ENCODE measurements around the gene RPS21.

Gene RPS21

GRCh38 chr20:62381202-62381797 is 5.6 kb upstream of the RPS21 start:
- peak; percentile 33 for DNase-seq (ENCODE audit: low spot score)

- no peak for DNase-seq (ENCODE audit: low spot score)
These were observed 5.1 kb upstream of the RPS21 start for GRCh38 chr20:62381842-62382241.

- DNase-seq (ENCODE audit: low spot score), result peak; percentile 70
These were observed 4.4 kb upstream of the RPS21 start for GRCh38 chr20:62382306-62383198.

DNA sequence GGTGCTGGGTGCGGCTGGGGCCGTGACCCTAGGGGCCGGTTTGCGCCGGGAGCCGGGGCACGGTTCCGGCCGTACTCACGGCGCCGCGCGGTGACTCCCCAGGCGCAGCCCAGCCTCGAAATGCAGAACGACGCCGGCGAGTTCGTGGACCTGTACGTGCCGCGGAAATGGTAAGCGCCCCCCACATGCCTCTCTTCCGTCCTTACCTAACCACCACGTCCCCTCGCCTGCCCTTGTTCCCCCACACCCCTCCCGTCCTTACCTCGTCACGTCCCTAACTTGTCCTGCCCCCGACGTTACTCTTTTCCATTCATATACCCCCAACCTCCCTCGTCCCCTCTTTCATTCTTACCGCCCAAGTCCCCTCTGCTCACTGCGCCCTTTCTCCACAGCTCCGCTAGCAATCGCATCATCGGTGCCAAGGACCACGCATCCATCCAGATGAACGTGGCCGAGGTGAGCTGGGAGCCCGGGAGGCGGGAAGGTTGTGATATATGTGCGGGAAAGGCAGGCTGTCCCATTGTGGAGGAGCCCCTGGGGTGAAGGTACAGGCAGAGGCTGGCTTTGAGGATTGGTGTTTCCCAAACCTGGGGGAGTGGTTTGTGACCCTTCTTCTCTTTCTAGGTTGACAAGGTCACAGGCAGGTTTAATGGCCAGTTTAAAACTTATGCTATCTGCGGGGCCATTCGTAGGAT is 463 bp downstream of the RPS21 start:
- no peak for DNase-seq (ENCODE audit: low spot score)

- DNase-seq (ENCODE audit: low spot score), result no peak
These were observed 1.2 kb downstream of the RPS21 start for GRCh38 chr20:62387933-62388635.

GRCh38 chr20:62388839-62389600 is 2.1 kb downstream of the RPS21 start:
- DNase-seq (ENCODE audit: low spot score), result no peak

DNA sequence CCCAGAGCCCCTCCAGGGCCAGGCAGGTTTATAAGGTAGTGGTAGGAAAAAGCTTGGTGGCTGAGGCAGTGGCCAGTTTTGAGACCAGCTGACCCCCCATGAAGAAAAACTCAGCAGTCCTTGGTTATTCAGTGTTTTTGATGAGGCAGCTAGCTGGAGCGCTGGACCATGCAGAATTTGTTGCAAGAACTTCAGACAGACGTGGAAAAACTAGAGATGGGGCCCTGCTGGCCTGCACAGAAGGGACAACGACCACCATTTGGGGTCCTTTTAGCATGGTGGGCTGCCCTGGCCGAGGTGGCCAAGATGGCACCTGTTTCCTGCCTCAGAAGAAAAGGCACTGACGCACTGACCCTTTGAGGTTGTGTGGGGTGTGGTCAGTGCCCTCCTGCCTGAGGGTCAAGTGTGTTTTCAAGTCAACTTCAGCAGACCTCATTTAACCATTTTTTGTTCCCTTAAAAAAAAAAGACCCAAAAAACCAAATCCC is 2.7 kb downstream of the RPS21 start:
- DNase-seq (ENCODE audit: low spot score), result no peak

DNA sequence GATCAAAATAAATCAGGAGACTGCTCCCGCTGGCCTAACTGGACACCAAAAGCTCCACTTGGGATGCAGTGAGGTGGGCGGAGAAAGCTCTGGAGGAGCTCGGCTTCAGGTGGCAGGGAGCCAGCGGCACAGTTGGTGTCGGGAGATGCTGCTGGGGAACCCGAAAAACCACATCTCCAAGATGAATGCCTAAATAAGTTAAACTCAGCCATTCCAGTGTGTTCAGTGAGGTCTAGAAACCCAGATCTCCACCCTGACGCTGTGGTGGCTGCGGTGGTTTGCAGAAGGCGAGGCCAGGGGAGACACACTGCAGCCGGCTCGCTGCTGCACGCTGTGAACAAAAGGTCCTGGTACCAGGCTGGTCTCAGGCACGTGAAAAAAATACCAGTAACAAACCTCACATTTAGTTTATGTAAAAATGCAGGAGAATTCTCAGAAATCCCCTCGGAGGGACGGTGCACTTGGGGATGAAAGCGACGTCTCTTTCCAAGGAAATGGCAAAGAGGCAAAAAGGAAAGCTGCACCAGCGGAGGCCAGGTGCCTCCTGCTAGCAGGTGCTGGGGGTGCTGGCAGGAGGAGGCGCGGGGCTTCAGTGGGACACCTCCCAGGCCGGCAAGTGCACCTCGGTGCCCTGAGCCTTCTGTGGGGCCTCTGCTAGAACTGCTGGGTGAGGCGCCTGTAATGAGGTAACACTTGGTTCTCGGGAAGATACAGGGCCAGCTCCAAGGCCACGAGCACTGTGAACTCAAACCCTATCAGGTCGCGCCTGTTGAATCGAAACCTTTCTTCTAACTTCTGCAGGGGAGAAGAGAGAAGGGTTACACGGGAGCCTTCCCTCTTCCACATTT is 3.6 kb downstream of the RPS21 start:
- no peak for DNase-seq (ENCODE audit: low spot score)

DNA sequence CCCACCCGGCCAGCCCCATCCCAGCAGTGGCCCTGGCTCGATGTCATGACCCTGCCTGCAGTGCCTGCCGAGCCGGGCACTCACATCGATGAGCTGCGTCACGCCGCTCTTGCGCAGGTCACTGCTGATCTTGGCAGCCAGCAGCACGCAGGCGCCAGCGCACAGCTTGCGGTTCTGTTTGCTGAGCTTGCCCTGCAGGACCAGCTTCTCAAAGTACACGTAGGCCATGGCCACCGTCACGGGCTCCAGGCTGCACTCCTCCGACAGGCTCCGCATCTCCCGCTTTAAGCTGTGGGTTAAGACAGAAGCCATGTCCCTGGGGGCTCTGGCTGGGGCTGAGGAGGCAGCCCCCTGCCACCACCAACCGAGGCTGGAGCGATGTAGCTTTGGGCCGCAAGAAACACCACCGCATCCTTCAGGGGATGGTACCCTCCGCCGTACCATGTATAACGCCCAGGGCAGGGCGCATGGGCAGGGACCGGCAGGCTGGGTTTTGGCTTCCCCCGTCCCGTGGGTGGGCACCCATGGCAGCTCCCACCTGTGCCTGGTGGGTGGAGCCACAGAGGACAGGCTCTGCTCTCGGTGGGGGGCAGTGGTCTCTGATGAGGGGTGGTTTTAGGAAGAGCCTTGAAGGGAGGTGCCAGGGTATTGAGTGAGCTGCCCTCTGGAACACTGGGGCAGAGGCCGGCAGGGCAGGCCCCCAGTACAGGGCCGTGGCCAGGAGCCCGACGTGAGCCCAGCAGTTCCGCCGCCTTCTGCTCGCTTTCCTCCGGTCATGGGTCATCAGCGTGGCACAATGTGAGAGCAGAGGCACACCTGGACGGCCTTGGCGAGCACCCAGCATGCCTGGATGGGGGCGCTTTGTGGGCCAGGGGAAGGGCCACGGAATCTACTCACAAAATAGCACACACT is 4.5 kb downstream of the RPS21 start:
- no peak for DNase-seq (ENCODE audit: low spot score)

DNA sequence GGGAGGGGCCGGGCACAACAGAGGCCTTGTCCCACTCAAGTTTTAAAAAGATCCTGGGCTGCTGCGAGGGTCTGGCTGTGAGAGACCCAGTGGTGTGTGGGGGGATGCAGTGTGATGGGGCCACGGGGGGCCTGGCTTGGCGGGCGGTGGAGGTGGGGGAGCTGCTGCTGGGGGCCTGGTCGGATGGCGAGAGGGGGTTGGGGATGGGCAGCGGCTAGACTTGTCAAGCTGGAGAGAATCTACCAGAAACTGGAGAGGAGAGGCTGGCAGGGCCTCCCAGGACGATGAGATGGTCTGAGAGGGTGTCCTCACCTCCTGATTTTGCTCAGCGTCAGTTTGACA is 5.1 kb downstream of the RPS21 start:
- no peak for DNase-seq (ENCODE audit: low spot score)

- no peak for DNase-seq (ENCODE audit: low spot score)
These were observed 5.9 kb downstream of the RPS21 start for GRCh38 chr20:62392621-62393334.

DNA sequence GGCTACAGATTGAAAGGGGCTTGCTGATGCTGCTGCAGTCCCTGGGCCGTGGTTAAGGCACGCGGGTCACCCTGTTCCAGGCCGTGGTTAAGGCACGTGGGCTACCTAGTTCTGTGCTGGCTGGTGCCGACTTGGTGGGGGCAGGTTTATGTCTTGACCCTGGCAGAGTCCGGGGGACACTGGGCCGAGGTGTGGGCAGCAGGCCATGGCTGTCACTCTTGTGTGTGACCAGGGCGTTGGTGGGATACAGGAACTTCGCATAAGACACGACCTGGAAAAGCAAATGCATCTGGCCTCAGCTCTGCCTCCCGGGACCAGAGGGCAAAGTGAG is 6.4 kb downstream of the RPS21 start:
- DNase-seq (ENCODE audit: low spot score), result no peak

- DNase-seq (ENCODE audit: low spot score), result no peak
These were observed 6.9 kb downstream of the RPS21 start for GRCh38 chr20:62393830-62394229.

DNA sequence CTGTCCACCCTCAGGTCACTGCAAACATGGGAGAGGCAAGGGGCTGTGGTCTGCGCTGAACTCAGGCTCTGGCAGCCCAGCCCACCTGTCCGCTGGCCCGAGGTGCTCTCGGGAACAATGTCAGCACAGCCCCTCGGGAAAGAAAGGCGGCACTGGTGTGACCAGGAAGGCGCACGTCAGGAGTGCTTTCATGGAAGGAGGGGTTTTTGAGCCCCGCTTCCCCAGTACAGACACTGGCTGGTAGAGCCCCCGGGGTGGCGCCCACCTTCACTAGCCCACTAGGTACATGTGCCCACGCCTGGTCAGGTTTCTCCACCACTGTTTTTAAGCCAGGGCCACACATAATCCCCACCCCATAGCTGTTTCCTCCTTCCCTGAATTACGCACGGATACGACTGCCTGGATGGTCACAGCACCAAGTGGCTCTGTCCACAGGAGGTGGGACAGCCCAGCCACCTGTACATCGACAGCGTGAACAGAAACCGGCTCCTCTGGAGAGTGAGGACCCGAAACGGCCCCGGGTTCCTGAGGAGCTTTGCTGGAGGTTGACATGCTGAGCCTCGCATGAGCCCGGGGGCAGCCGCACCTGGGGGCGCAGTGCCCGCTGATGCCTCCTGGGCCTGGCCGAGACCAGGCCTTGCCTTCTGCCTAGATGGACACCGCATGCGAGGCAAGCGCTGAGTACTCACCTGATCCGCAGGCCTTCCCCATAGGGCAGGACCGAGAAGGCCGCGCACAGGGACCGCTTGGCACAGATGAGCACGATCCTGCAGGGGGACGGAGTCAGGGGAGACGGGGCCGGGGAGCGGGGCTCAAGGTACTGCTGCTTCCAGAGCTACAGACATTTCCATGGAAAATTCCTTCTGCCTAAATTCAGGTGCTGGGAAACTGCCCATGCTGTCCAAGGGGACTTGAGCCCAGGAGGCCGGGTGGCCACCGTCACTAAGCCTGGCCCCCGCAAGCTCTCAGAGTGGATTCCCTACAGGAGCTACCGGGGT is 7.6 kb downstream of the RPS21 start:
- DNase-seq (ENCODE audit: low spot score), result no peak

GRCh38 chr20:62395311-62396242 is 8.7 kb downstream of the RPS21 start:
- DNase-seq (ENCODE audit: low spot score), result no peak

DNA sequence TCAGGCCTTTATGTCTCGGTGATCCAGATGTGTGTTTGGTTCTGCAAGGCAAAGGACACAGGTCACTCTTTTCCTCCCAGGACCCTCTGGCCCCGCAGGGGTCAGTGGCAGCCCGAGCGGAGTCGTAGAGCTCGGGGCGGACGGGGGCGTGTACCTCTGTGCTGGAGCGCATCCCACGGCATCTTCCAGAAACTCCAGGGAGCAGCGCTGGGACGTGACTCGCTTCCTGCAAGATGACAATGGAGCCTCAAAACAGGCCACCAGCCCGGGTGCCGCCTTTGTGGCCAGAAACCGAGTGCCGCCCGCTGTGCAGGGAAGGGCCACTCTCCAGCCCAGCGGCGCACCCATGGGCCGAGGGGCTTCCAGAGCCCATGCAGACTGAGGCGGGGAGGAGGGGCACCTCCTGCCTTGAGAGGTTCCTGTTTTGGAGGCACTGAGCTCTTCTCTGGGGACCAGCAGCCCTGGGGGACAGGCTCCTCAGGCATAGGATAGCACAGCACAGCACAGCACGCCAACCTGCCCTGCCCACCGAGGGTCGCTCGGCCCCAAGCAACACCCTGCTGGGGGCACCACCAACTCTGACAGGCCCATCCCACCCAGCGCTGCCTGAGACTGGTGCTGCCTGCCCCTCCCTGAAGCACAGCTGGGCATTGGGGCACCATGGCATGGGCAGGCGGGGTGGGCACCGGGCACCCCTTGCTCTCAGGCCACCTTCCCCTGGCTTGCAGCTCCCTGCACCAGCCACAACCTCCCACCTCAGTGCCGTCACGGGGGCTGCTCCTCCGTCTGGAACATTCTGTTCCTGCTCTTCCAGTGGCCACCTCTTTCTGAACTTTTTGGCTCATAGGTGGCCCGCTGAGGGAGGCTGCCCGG is 9.7 kb downstream of the RPS21 start:
- DNase-seq (ENCODE audit: low spot score), result no peak
